Body of pancreas (tissue), 4 donors: ENCODE measurements around the gene BABAM2.
A peak's percentile ranks its signal among the peaks of the same experiment; 100 is the strongest.

Experiments
- POLR2A ChIP-seq, 3 donors: fragments of 450-650 bp; IDR thresholded peaks; one replicate each; pipeline ENCODE4 v1.6.1; 2016; ENCODE audit warnings: antibody characterized with exemption in 3 of 3, mild to moderate bottlenecking in 2 of 3
- TF ChIP-seq, protein P1 (sequence below), 7 experiments: fragments of 450-650 bp in 4 of 7; fragments of 200-600 bp in 3 of 7; sonication (generic) in 3 of 7; IDR thresholded peaks; one replicate each; pipeline ENCODE4 v1.5.1; 2016 to 2019; ENCODE audit warnings: antibody characterized with exemption in 7 of 7

DNA sequence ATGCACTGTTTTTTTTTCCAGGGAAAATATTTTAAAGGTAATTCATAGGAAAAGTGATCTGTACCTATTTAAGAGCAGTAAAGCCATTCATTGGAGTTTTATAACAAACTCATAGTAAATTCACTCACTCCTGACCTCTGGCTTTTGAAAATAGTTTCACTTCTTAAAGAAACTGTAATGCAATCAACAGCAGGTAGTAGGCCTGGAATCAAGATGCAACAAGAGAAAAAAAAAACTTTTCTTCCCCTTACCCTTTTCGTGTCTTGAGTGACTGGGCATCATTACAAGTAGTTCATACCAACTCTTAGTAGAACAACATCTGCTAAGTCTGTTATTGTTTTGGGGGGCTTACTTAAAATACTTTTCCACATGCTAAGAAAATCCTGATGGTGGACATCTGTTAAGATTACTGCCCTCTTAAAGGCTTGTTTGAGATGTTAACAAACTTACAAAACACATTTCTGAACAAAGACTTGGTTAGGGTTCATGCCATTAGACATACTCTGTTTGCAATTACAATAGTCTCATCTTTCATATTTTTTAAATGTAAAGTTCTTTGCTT lies 338.0 kb downstream of the BABAM2 start:
- TF ChIP-seq, protein P1, sequence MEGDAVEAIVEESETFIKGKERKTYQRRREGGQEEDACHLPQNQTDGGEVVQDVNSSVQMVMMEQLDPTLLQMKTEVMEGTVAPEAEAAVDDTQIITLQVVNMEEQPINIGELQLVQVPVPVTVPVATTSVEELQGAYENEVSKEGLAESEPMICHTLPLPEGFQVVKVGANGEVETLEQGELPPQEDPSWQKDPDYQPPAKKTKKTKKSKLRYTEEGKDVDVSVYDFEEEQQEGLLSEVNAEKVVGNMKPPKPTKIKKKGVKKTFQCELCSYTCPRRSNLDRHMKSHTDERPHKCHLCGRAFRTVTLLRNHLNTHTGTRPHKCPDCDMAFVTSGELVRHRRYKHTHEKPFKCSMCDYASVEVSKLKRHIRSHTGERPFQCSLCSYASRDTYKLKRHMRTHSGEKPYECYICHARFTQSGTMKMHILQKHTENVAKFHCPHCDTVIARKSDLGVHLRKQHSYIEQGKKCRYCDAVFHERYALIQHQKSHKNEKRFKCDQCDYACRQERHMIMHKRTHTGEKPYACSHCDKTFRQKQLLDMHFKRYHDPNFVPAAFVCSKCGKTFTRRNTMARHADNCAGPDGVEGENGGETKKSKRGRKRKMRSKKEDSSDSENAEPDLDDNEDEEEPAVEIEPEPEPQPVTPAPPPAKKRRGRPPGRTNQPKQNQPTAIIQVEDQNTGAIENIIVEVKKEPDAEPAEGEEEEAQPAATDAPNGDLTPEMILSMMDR (IDR thresholded peaks at IDR 0.05): peak in 2 of 7 experiments; percentile 7 to 9
- no peak for TF ChIP-seq POLR2A (IDR thresholded peaks at IDR 0.05)
